ENCODE results near the gene R3HCC1L.

The R3HCC1L gene

DNA sequence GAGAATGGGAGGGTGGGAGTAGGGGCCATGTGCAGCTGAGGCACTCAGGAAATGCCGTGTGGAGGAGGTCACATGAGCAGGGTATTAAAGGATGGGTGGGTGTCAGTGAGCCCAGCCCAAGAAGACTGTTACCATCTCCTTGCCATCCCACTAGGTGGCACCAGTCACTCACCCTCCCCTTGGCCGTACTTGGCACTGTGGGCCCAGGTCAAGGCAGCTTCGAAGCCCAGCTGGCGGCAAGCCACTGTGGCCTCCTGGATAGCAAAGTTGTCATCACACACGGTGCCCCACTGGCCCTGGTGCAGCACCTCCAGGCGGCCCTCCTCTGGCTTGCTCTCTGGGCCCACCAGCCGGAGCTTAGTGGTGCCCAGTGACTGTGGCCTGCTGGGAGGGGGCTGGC, 128.1 kb downstream of the R3HCC1L start:
- no peak for DNase-seq

DNA sequence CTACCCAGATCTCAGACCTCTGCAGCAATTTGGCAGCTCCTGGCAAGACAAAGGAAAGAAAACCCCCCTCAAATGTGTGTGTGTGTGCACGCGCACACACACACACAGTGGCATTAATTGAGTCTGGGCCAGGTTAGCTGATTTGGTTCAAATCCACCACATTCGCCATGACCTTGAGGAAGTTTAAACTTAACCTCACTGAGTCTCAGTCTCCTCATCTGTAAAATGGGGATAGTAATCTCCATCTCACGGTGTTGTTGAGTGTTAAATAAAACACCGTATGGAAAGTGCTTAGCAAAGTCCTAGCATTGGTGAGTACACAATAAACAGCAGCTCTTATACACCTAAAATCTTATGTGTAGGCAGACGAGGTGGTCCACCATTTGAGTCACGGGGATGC, 128.6 kb downstream of the R3HCC1L start:
- DNase-seq, result no peak

- no peak for DNase-seq
These were observed 130.1 kb downstream of the R3HCC1L start for GRCh38 chr10:98264378-98265065.

- DNase-seq, result no peak
These were observed 131.2 kb downstream of the R3HCC1L start for GRCh38 chr10:98265403-98266378.

DNA sequence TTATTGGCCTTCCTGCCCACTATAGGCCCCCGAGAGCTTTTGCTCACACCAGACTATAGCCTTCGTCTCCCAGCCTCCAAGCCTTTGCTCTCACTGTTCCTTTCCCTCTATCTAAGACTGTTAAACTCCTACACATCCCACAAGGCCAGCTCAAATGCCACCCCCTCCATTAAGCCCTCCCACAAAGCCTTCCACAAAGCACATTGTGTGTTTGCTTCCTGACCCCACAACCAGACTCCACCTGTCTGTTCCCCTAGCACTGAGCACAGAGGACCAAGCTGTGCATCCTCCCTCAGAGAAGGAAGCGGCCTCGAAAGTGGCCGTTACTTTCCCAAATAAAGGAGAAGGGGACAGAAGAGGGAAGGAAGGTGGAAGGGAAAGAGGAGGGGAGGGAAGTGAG, 132.2 kb downstream of the R3HCC1L start:
- DNase-seq, result no peak

DNA sequence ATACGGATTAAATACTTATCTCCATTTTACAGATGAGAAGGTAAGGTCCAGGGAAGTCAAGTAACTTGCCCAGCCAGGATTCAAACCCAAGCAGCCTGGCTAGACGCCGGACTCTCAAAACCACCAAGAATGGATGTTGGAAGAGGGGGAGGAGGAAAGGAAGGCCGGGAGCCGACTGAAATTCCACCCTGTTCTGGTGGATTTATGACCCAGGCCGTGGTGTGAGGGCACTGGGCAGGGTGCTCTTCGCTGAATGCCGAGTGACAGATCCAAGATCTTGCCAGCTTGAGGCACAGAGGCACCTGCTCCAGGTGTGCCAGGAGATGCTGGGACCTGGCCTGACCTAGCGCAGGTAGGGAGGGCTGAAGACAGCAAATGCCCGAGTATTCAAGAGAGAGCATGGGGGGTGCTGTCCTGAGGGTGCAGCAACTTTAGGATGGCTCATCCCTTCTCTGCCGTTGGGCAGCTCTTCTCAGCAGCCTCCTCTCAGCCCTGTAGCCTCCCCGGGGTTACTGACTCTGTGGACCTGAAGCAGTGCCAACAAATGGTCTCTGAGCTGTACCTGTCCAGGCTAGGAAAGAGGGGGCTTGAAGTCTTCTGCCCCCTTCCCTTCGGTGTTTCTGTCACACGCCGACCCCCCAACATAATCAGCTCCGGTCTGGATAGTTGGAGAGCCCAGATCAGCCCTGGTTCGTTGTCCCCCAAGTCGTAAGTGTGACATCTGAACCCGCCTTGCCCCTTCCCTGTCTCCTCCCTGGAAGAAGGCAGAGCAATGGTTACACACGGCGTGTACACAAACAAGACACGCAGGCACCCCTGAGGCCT, 132.8 kb downstream of the R3HCC1L start:
- DNase-seq, result no peak

DNA sequence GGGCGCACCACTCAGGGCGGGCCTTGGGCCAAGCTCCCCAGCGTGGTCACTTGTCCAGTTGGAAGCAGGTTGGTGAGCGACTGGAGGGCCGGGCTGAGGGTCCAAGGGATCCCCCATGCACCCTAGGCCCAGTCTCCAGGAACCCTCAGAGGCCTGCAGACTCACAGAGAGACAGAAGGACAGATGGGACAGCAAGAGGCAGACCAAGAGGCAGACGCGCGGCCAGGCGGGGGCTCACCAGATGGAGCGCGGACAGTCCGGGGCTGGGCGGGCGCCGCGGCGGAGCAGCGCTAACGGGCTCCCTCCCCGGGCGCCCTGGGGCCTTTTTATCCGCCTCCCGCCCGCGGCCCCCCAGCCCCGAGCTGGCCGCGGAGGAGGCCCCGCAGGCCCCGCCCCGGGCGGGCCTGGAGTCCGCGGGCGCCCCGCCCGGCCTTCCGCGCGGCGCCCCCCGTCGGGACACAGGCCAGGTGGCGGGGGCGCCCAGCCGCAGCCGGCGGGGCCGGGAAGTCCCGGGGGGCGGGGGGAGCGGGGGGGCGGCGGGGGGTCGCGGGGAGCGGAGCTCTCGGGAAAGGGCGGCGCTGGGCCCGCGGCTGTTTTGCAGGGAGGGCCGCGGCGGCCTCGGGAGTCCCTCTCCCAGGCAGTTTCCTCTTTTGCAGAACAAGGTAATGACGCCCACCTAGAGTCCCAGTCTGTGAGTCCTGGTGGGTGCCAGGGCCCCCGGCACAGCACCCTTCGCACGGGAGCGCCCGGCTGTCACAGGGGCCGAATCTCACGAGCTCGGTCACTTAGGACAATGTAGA, 133.6 kb downstream of the R3HCC1L start, which contains the start of gene LOXL4:
Gene LOXL4, minus strand, starts transcription at position 301 of the 800 bp plus-strand sequence. CDS start 5,175 bp downstream, outside the sequence.
- DNase-seq, result no peak

DNA sequence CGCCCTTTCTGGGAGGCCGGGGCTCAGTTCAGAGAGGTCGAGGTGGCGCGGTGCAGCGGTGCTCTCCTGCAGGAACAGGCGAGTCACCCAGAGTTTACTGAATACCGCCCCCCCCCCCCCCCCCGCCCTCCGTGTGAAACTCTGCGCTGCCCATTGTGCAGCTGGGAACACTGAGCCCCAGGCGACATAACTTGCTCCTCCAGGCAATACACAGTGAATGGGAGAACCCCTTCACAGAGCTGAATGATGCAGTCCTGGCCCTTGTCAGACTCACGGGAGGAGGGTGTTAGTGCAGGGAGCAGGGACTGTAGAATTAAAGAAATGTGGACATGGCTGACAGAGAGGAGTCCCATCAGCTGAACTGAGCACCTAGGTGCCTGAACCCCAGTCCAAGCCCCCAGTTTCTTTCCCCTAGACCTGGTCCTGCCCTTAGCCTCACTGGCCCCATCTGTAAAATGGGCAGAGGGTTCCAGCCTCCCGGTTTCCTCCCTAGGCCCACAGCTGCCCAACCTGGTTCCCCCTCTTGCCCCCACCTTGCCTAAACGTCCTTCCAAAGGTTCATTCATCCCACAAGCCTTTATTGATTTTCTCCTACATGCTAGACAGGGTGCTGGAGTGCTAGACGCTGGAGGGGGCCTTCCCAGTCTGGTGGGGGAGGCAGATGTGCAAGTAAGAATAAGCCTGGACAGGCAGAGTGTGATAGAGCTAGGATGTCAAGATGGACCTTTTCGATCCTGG, 134.4 kb downstream of the R3HCC1L start:
- no peak for DNase-seq

DNA sequence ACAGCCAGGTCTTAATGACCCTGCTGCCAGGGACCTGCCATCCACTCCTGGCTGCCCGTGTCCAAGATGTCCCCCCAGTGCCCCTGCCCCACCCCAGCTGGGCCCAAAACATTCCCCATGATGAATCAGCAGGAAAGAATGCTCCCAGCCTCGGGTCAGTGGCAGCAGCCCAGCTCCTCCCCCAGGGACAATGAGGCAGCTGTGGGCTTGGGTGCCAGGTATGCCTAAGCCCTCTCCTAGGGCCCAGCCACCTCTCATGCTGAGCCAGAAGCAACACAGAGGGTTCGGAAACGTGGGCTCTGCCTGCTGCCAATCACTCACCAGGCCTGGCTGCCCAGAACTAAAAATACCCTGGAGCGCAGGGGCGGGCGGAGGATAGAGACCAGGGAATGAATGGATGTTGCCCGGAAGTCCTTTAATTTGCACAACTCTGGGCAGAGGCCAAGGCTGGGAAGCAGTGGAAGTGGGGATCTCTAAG, 135.0 kb downstream of the R3HCC1L start:
- no peak for DNase-seq

DNA sequence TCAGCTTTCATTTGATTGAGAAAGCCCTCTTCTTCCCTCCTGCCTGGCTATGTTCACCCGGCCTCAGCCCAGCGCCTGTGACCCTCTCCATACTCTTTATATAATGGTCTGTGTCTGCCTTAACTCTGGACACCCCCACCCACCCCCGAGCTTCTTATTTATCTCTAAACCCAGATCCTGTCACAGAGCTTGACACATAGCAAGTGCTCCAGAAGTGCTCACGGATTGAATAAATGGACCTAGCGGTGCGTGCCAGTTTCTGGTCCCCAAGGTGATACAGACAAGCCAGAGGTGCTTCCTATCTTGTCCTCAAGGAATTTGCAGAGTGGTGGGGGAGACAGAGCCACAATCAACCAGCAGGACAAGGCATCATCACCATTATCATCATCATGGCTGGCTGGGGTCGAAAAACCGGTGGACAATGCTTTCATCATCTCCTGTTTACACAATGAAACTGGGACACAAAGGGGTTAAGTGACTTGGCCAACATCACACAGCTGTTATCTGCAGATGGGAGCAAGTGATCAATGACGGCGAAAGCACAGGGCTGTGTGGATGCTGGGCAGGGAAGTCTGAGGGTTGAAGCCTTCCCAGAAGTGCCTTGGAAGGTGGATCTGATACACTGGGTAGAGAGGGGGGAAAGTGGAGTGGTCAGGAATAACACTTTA, 135.8 kb downstream of the R3HCC1L start:
- DNase-seq, result no peak

DNA sequence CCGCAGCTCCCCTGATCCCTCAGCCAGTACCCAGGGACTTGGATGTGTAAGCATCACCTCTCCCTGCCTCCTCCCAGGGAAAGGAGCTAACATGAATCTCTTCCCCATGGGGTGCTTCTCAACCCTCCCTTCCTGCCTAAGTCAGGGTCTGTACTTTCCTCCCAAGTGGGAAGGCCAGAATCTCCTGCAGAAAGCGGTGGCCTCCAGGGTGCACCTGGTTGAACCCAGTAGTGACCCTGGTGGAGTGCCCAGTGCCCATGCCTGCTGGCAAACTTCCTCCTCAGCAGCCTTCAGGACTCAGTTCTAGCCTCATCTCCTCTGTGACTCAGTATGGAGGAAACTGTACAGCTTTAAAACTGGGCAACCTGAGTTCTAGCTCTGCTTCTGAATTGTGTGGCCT, 136.3 kb downstream of the R3HCC1L start:
- no peak for DNase-seq

GRCh38 chr10:98272245-98272644, 137.8 kb downstream of the R3HCC1L start:
- no peak for DNase-seq

GRCh38 chr10:98272656-98273055, 138.2 kb downstream of the R3HCC1L start:
- DNase-seq, result no peak

GRCh38 chr10:98273057-98273850, 138.8 kb downstream of the R3HCC1L start:
- no peak for DNase-seq

GRCh38 chr10:98274562-98274961, 140.1 kb downstream of the R3HCC1L start:
- DNase-seq, result no peak

GRCh38 chr10:98276311-98276710, 141.9 kb downstream of the R3HCC1L start:
- no peak for DNase-seq

- no peak for DNase-seq
These were observed 151.0 kb downstream of the R3HCC1L start for GRCh38 chr10:98285416-98285815.

DNA sequence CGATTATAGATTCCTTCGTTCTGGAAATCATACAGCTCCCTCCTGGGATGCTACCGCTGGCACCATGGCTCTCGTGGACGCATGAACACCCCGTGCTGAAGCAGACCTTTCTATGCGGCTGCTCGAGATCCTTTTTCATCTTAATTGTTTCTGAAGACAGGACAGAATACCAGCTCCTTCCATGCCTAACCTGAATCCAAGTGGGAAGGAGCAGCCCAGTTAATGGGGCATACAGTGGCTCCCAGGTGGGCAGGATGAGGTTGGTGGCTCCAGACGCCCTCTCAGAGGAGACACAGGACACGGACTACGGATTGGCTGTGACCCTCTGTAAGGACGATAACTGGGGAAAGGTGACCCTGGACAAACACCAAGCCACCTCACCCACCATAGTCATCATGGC, 152.0 kb downstream of the R3HCC1L start:
- DNase-seq, result no peak

DNA sequence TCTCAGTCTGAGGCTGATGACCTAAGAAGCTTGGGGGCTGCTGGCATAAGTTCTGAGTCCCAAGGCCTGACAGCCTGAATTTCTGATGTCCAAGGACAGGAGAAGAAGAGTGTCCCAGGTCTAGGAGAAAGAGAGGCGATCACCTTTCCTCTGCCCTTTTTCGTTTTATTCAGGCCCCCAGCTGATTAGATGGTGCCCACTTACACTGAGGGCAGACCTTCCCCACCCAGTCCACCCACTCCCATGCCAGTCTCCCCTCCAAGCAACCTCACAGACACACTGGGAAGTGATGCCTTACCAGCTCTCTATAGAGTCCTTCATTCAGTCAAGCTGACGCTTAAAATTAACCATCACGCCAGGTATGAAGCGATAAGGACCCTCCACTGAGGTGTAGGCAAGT, 152.9 kb downstream of the R3HCC1L start:
- DNase-seq, result no peak

DNA sequence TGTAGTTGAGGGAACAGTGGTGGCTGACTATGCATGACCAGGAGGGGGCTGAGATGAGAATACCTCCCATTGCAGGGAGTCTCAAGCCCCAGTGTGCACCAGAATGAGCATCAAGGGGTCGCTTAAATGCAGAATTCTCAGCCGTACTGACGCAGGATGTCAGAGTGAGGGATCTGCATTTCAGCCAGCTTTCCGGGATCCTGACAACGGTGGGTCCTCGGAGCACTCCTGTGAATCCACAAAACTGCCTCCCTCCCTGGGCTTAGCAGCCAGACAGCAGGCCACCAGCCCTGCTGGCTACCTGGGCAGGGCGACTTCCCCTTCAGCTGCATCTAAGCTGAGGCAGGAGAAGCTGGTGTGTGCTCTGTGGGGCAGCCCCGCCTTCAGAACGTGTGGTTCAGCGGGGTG, 155.3 kb downstream of the R3HCC1L start:
- DNase-seq, result no peak
